Neural cell (in vitro differentiated cells): Measurements from ENCODE around the gene ANKRD33B. TPM values are rescaled to one million over a fixed set of nuclear protein-coding genes. Genes with fewer than 3 reads are reported as not detected.

Experiments used
- H2AFZ ChIP-seq: fragments of 200-600, 300-800 bp; sonication (generic), shearing (Covaris generic); 2 replicates; pipeline ENCODE4 v1.6.0; 2014; ENCODE audit warnings: low read depth, mild to moderate bottlenecking, antibody characterized with exemption, low read length, moderate library complexity
- H3F3A ChIP-seq: fragments of 200-600 bp; shearing (Covaris generic); 2 replicates; pipeline ENCODE4 v1.6.1; 2016; ENCODE audit warnings: mild to moderate bottlenecking, moderate library complexity, mixed read lengths, antibody characterized with exemption, low read length; ENCODE audit not compliant: insufficient read depth, poor library complexity, severe bottlenecking
- H3K27ac ChIP-seq: fragments of 200-600, 300-800 bp; sonication (generic), shearing (Covaris generic); 2 replicates; pipeline ENCODE4 v1.5.1; 2014; ENCODE audit warnings: mild to moderate bottlenecking, low read length, moderate library complexity
- H3K27me3 ChIP-seq: fragments of 300-800, 200-600 bp; sonication (generic), shearing (Covaris generic); 2 replicates; pipeline ENCODE4 v1.6.0; 2014; ENCODE audit warnings: mild to moderate bottlenecking, low read depth, low read length, moderate library complexity; ENCODE audit not compliant: insufficient read depth
- H3K36me3 ChIP-seq: fragments of 300-800, 200-600 bp; sonication (generic), shearing (Covaris generic); 2 replicates; pipeline ENCODE4 v1.5.1; 2014; ENCODE audit warnings: mild to moderate bottlenecking, antibody characterized with exemption, low read length, moderate library complexity; ENCODE audit not compliant: insufficient read depth
- H3K4me2 ChIP-seq: fragments of 300-800, 200-600 bp; sonication (generic), shearing (Covaris generic); 2 replicates; pipeline ENCODE4 v1.6.0; 2014; ENCODE audit warnings: mild to moderate bottlenecking, low read length
- H3K4me3 ChIP-seq: fragments of 300-800, 200-600 bp; sonication (generic), shearing (Covaris generic); 2 replicates; pipeline ENCODE4 v1.5.1; 2014; ENCODE audit warnings: mild to moderate bottlenecking, low read length, moderate library complexity
- H3K79me2 ChIP-seq: fragments of 200-600 bp; shearing (Covaris generic); replicated peaks from 2 replicates; pipeline ENCODE4 v1.6.0; 2014; ENCODE audit warnings: mild to moderate bottlenecking, low read length, moderate library complexity; ENCODE audit not compliant: insufficient read depth
- H3K9ac ChIP-seq: fragments of 300-800, 200-600 bp; sonication (generic), shearing (Covaris generic); 2 replicates; pipeline ENCODE4 v1.6.1; 2016; ENCODE audit warnings: mild to moderate bottlenecking, low read length, mixed read lengths
- H3K9me2 ChIP-seq: fragments of 200-600 bp; shearing (Covaris generic); 2 replicates; pipeline ENCODE4 v1.6.1; 2016; ENCODE audit warnings: mild to moderate bottlenecking, low read length, mixed read lengths; ENCODE audit not compliant: insufficient read depth
- H3K9me3 ChIP-seq: fragments of 200-600, 300-800 bp; sonication (generic), shearing (Covaris generic); 2 replicates; pipeline ENCODE4 v1.6.1; 2016; ENCODE audit warnings: mild to moderate bottlenecking, mixed run types, low read length, moderate library complexity, mixed read lengths
- H4K20me1 ChIP-seq: fragments of 200-600 bp; shearing (Covaris generic); 2 replicates; pipeline ENCODE4 v1.6.1; 2016; ENCODE audit warnings: mild to moderate bottlenecking, mixed run types; ENCODE audit not compliant: insufficient read depth
- CTCF ChIP-seq: fragments of 450-650 bp; IDR thresholded peaks from 2 replicates; pipeline ENCODE4 v1.5.1; 2014; ENCODE audit warnings: antibody characterized with exemption, mild to moderate bottlenecking, moderate library complexity; ENCODE audit not compliant: poor library complexity, severe bottlenecking
- EP300 ChIP-seq: fragments of 450-650 bp; conservative IDR thresholded peaks from 2 replicates; pipeline ENCODE4 v1.6.1; 2014; ENCODE audit warnings: antibody characterized with exemption, mild to moderate bottlenecking, moderate library complexity; ENCODE audit not compliant: poor library complexity, severe bottlenecking
- EZH2 ChIP-seq: fragments of 200-600, 300-800 bp; shearing (Covaris generic), sonication (generic); IDR thresholded peaks from 2 replicates; pipeline ENCODE4 v1.6.1; 2014; ENCODE audit warnings: antibody characterized with exemption, low read length, borderline replicate concordance, mild to moderate bottlenecking; ENCODE audit not compliant: insufficient read depth, poor library complexity, severe bottlenecking
- MXI1 ChIP-seq: fragments of 450-650 bp; conservative IDR thresholded peaks from 2 replicates; pipeline ENCODE4 v1.6.1; 2014; ENCODE audit warnings: antibody characterized with exemption, mild to moderate bottlenecking; ENCODE audit not compliant: poor library complexity, severe bottlenecking
- POLR2AphosphoS5 ChIP-seq: IDR thresholded peaks from 2 replicates; pipeline ENCODE4 v1.6.1; 2012
- RAD21 ChIP-seq: fragments of 450-650 bp; conservative IDR thresholded peaks from 2 replicates; pipeline ENCODE4 v1.6.1; 2014; ENCODE audit warnings: antibody characterized with exemption, mild to moderate bottlenecking, moderate library complexity
- REST ChIP-seq: IDR thresholded peaks from 2 replicates; pipeline ENCODE4 v1.6.1; 2012; ENCODE audit warnings: borderline replicate concordance
- SMC3 ChIP-seq: fragments of 450-650 bp; conservative IDR thresholded peaks from 2 replicates; pipeline ENCODE4 v1.6.1; 2014; ENCODE audit warnings: antibody characterized with exemption, mild to moderate bottlenecking, moderate library complexity; ENCODE audit not compliant: poor library complexity
- TAF1 ChIP-seq: IDR thresholded peaks from 2 replicates; pipeline ENCODE4 v1.6.1; 2012; ENCODE audit warnings: low read depth
- polyA plus RNA-seq: library from polyadenylated mRNA; depleted of rRNA; stranded (reverse); fragments of >200 nt; gene quantifications from 2 replicates; pipeline ENCODE4 v1.2.3, GENCODE V29; 2014

ANKRD33B gene
- polyA plus RNA-seq, 1 donor from 2014 or later = not detected

- H2AFZ ChIP-seq = no peak overlapping the region
- no peaks in the 10 kb centered on the region for H3K79me2 ChIP-seq
- H3K36me3 ChIP-seq = no peaks in the 10 kb centered on the region
- no peaks in the 10 kb centered on the region for H3K9me3 ChIP-seq
- H3K27ac ChIP-seq = no peak overlapping the region
- no peaks in the 10 kb centered on the region for H3K27me3 ChIP-seq
- H3K9me2 ChIP-seq = no peaks in the 10 kb centered on the region
- H3K9ac ChIP-seq = no peak overlapping the region
- no peak overlapping the region for H3K4me3 ChIP-seq
- no peak overlapping the region for H3K4me2 ChIP-seq
- no peaks in the 10 kb centered on the region for H3F3A ChIP-seq
- no peaks in the 10 kb centered on the region for H4K20me1 ChIP-seq
- TF ChIP-seq POLR2AphosphoS5 (no peak), CTCF (no peak), EP300 (no peak), EZH2 (no peak), SMC3 (no peak), REST (no peak), MXI1 (no peak), TAF1 (no peak), RAD21 (no peak)
Measured at GRCh38 chr5:10585518-10585915, 21.6 kb downstream of the ANKRD33B start.

- Histone ChIP-seq H3K4me2 (no peak overlapping the region), H3K27ac (no peak overlapping the region), H2AFZ (no peak overlapping the region), H3K36me3 (no peaks in the 10 kb centered on the region), H3K9me3 (no peaks in the 10 kb centered on the region), H3K27me3 (no peaks in the 10 kb centered on the region), H4K20me1 (no peaks in the 10 kb centered on the region), H3F3A (no peaks in the 10 kb centered on the region), H3K4me3 (no peak overlapping the region), H3K9me2 (no peaks in the 10 kb centered on the region), H3K9ac (no peak overlapping the region), H3K79me2 (no peaks in the 10 kb centered on the region)
- no peak for TF ChIP-seq MXI1
- TF ChIP-seq EP300 = no peak
- TF ChIP-seq RAD21 = no peak
- no peak for TF ChIP-seq REST
- TF ChIP-seq POLR2AphosphoS5 = no peak
- TF ChIP-seq SMC3 = no peak
- no peak for TF ChIP-seq CTCF
- TF ChIP-seq TAF1 = no peak
- no peak for TF ChIP-seq EZH2
Measured at GRCh38 chr5:10586008-10586407, 22.1 kb downstream of the ANKRD33B start.
